K562 (cell line): ENCODE results near the gene PFN3. TPM values are rescaled to one million over a fixed set of nuclear protein-coding genes. Genes with fewer than 3 reads are reported as not detected.
"Not testable (repeated sequence)": the region's sequence is repeated elsewhere in the genome, so short reads cannot be mapped to it uniquely, and the experiment has no call there.

Experiments
- ATAC-seq: fragments of 200-7000 bp; cut with Tn5 transposase; 3 replicates; pipeline ENCODE4 v1.9.1; 2020; ENCODE audit warnings: moderate library complexity
- BruUV-seq: library from RNA; stranded (reverse); fragments of 400-500 nt; replicated peaks from 2 replicates; lab custom pipeline; 2021; lab: Mats Ljungman, UMichigan
- CTCF ChIA-PET: fragments of 300-600 bp; formaldehyde crosslinking; extraction: SDS; loops from one replicate; lab custom pipeline; 2021; ENCODE audit warnings: low intra/inter-chr PET ratio; lab: Yijun Ruan, JAX
- POLR2A ChIA-PET: fragments of 300-600, 350-650 bp; sonication (Branson Sonifier 250); formaldehyde crosslinking; extraction: SDS; loops from one replicate; lab custom pipeline; 2021; ENCODE audit warnings: antibody characterized with exemption, inconsistent platforms; lab: Yijun Ruan, JAX
- DNase-seq, 4 experiments: peaks; one replicate each; pipeline versions ENCODE4 v3.0.0 to v3.0.0-alpha.2; 2011 to 2018; ENCODE audit warnings: low spot score in 3 of 4, mixed read lengths in 3 of 4; ENCODE audit errors: extremely low read depth in 1 of 4
- FAIRE-seq: peaks from 2 replicates; lab custom pipeline; 2011; peaks lifted over from hg19 to GRCh38; lab: Jason Lieb, UNC
- H2AFZ ChIP-seq: 2 replicates; pipeline ENCODE4 v1.6.0; 2011; ENCODE audit warnings: low read depth, low read length, control low read depth, inconsistent platforms
- H3K27ac ChIP-seq: fragments of 200-600 bp; 3 replicates; pipeline ENCODE4 v1.8.0; 2011; ENCODE audit warnings: low read depth, mild to moderate bottlenecking, control low read depth, inconsistent platforms, low read length, moderate library complexity, mixed read lengths; ENCODE audit errors: extremely low read depth
- H3K27me3 ChIP-seq, 2 experiments: fragments of 300-600 bp in 1 of 2; 2 replicates in 1 of 2; 3 replicates in 1 of 2; pipeline versions ENCODE4 v1.6.0 to v1.8.0; 2011; ENCODE audit warnings: inconsistent platforms in 2 of 2, low read length in 2 of 2, mild to moderate bottlenecking in 1 of 2, mixed read lengths in 1 of 2, moderate library complexity in 1 of 2; ENCODE audit not compliant: control insufficient read depth in 2 of 2, insufficient read depth in 2 of 2
- H3K36me3 ChIP-seq: fragments of 300-600 bp; 3 replicates; pipeline ENCODE4 v1.8.0; 2011; ENCODE audit warnings: mild to moderate bottlenecking, low read length, inconsistent platforms; ENCODE audit not compliant: control insufficient read depth, insufficient read depth
- H3K4me1 ChIP-seq, 2 experiments: fragments of 200-600 bp in 1 of 2; replicated peaks in 1 of 2; 2 replicates in 1 of 2; 3 replicates in 1 of 2; pipeline versions ENCODE4 v1.5.1 to v1.8.0; 2011; ENCODE audit warnings: inconsistent platforms in 2 of 2, low read length in 2 of 2, mild to moderate bottlenecking in 1 of 2, mixed read lengths in 1 of 2, moderate library complexity in 1 of 2; ENCODE audit not compliant: control insufficient read depth in 2 of 2, insufficient read depth in 2 of 2
- H3K4me2 ChIP-seq: 2 replicates; pipeline ENCODE4 v1.6.1; 2011; ENCODE audit warnings: low read length, control low read depth, inconsistent platforms, mixed read lengths; ENCODE audit not compliant: insufficient read depth
- H3K4me3 ChIP-seq: fragments of 200-600 bp; sonication (generic), shearing (Covaris generic); 2 replicates; pipeline ENCODE4 v1.5.1; 2016; ENCODE audit warnings: control low read depth, inconsistent platforms
- H3K79me2 ChIP-seq: fragments of 200-600 bp; 3 replicates; pipeline ENCODE4 v1.8.0; 2011; ENCODE audit warnings: low read length, inconsistent platforms; ENCODE audit not compliant: control insufficient read depth, insufficient read depth
- H3K9ac ChIP-seq, 2 experiments: 2 replicates each; pipeline versions ENCODE4 v1.6.0 to v1.6.1; 2011; ENCODE audit warnings: low read depth in 2 of 2, low read length in 2 of 2, control low read depth in 1 of 2, inconsistent platforms in 1 of 2, mild to moderate bottlenecking in 1 of 2, mixed read lengths in 1 of 2; ENCODE audit not compliant: insufficient read depth in 1 of 2
- H3K9me1 ChIP-seq: one replicate; pipeline ENCODE4 v1.6.0; 2011; ENCODE audit warnings: inconsistent platforms, mild to moderate bottlenecking, low read length, moderate library complexity; ENCODE audit not compliant: control insufficient read depth, insufficient read depth
- H3K9me3 ChIP-seq: replicated peaks from 2 replicates; pipeline ENCODE4 v1.5.1; 2011; ENCODE audit warnings: low read depth, low read length, inconsistent platforms; ENCODE audit not compliant: control insufficient read depth, insufficient read depth
- H4K20me1 ChIP-seq: replicated peaks from 2 replicates; pipeline ENCODE4 v1.6.1; 2011; ENCODE audit warnings: low read length, inconsistent platforms, mixed read lengths; ENCODE audit not compliant: control insufficient read depth, insufficient read depth
- DIDO1 ChIP-seq: fragments of 450-650 bp; IDR thresholded peaks from 2 replicates; pipeline ENCODE4 v1.6.1; 2016; ENCODE audit warnings: low read depth, missing biosample characterization, missing genetic modification characterization
- MAFK ChIP-seq: IDR thresholded peaks from 2 replicates; pipeline ENCODE4 v1.6.1; 2011; ENCODE audit warnings: low read length, improper control_type of control experiment
- MYNN ChIP-seq, 2 experiments: sonication (generic); formaldehyde crosslinking in 1 of 2; IDR thresholded peaks; 2 replicates each; pipeline versions ENCODE4 v1.5.0 to v1.6.1; 2016 to 2020; ENCODE audit warnings: antibody characterized with exemption in 1 of 2, missing genetic modification reagents in 1 of 2
- NFE2L1 ChIP-seq: fragments of 450-650 bp; IDR thresholded peaks from 2 replicates; pipeline ENCODE4 v1.6.1; 2016; ENCODE audit warnings: missing genetic modification characterization, low read depth, mild to moderate bottlenecking, missing compliant biosample characterization, moderate library complexity, borderline replicate concordance
- RCOR1 ChIP-seq, 2 experiments: IDR thresholded peaks; 2 replicates each; pipeline ENCODE4 v1.6.1; 2012; ENCODE audit warnings: low read depth in 2 of 2, low read length in 2 of 2, borderline replicate concordance in 1 of 2, improper control_type of control experiment in 1 of 2
- SPI1 ChIP-seq: IDR thresholded peaks from 2 replicates; pipeline ENCODE4 v1.6.1; 2011; ENCODE audit warnings: low read depth, low read length, control low read depth, borderline replicate concordance
- THAP7 ChIP-seq: fragments of 250-450 bp; sonication (Bioruptor Pico); IDR thresholded peaks from 2 replicates; pipeline ENCODE4 v1.5.0; 2021
- WGBS: fragments of 100-300 bp; shearing (Covaris generic); methylation state at CpG from one replicate; pipeline ENCODE4 v1.1.6; 2016; ENCODE audit warnings: low coverage, mixed read lengths; ENCODE audit not compliant: insufficient coverage; ENCODE audit errors: missing lambda C conversion rate; 5-methylcytosine and 5-hydroxymethylcytosine counted together
- in situ Hi-C: fragments of 300-500 bp; cut with MboI; formaldehyde crosslinking; loops from 4 replicates; pipeline ENCODE4 v1.15.0; 2018; ENCODE audit warnings: inconsistent platforms, mixed read lengths
- intact Hi-C: fragments of 100-400 bp; cut with micrococcal nuclease; formaldehyde crosslinking; loops from 2 replicates; pipeline ENCODE4 v1.14.2; 2022
- polyA plus RNA-seq, 8 experiments: library from polyadenylated mRNA; depleted of rRNA in 4 of 8; stranded (reverse) in 5 of 8; unstranded in 3 of 8; fragments of >200 nt; fragmentation: Nextera tagmentation in 2 of 8; fragmentation: Illumina TruSeq in 1 of 8; extraction: Ambion mirVana in 2 of 8; extraction: Trizol in 1 of 8; gene quantifications; 2 replicates each; pipeline versions ENCODE4 v1.2.1 to v1.2.3, GENCODE V29; 2011 to 2014; ENCODE audit warnings: inconsistent platforms in 1 of 8, missing spikeins in 1 of 8
- total RNA-seq, 7 experiments: library from RNA; depleted of rRNA in 6 of 7; stranded (reverse); fragments of >200 nt in 6 of 7; fragmentation: Illumina TruSeq in 2 of 7; extraction: Trizol in 2 of 7; gene quantifications; 2 replicates each; pipeline versions ENCODE4 v1.2.1 to v1.2.3, GENCODE V29; 2011 to 2021; ENCODE audit warnings: low replicate concordance in 1 of 7

Gene PFN3
- total and polyA plus RNA-seq, 9 of the 15 experiments (the other 6 are each of a cell fraction or from before 2014, with no cell fraction given): not detected

GRCh38 chr5:177419046-177419445 lies 18.6 kb upstream of the PFN3 start (continued):
- no peak for TF ChIP-seq MYNN (IDR thresholded peaks at IDR 0.05)
- no peak for TF ChIP-seq MYNN (CRISPR knock-in tag; IDR thresholded peaks at IDR 0.05)
- TF ChIP-seq THAP7: no peak
- no peak for TF ChIP-seq NFE2L1
- TF ChIP-seq DIDO1: no peak
- TF ChIP-seq MAFK: no peak
- no peak for TF ChIP-seq RCOR1 (IDR thresholded peaks at IDR 0.05; ENCODE audit: borderline replicate concordance in 1 of 2, low read depth in 2 of 2, low read length in 2 of 2)

- H3K79me2 ChIP-seq, H3K27ac ChIP-seq, H3K36me3 ChIP-seq, in situ Hi-C loops, DNase-seq, H3K4me3 ChIP-seq, H2AFZ ChIP-seq, intact Hi-C loops, H3K9me3 ChIP-seq, H3K4me2 ChIP-seq, H3K4me1 ChIP-seq, CTCF ChIA-PET, BruUV-seq, H3K9me1 ChIP-seq, H3K27me3 ChIP-seq, H3K9ac ChIP-seq, H4K20me1 ChIP-seq, FAIRE-seq, ATAC-seq: not testable (repeated sequence)
- WGBS: 47% methylated on average over 5 of the region's 6 CpGs
- POLR2A ChIA-PET: interaction anchor here (0.7 to 5.0 kb wide), 4 partner anchors 8 to 80 kb away, joined by 3 to 32 read pairs (median 7); partner anchors contain the start of genes GRK6 and PDLIM7
- TF ChIP-seq SPI1: 0 out of 2 replicates have a peak, but pooled peaks have one; percentile 39
Observed at GRCh38 chr5:177417081-177417480, 16.6 kb upstream of the PFN3 start.
